Spinal cord (tissue), 10 donors: Measurements from ENCODE around the gene APOA4. TPM values are rescaled to one million over a fixed set of nuclear protein-coding genes. Genes with fewer than 3 reads are reported as not detected.

ENCODE experiments used
- DNase-seq, 6 donors: peaks; one replicate each; pipeline versions ENCODE4 v3.0.0 to v3.0.0-alpha.2; 2013 to 2015; ENCODE audit warnings: low spot score in 6 of 6, low read depth in 4 of 6
- H3K27ac ChIP-seq: one replicate; pipeline ENCODE4 v1.5.1; 2013; ENCODE audit warnings: low read depth, low read length, control low read depth
- H3K27me3 ChIP-seq: one replicate; pipeline ENCODE4 v1.6.1; 2013; ENCODE audit warnings: low read length; ENCODE audit not compliant: control insufficient read depth, insufficient read depth
- H3K36me3 ChIP-seq: one replicate; pipeline ENCODE4 v1.6.1; 2013; ENCODE audit warnings: low read length; ENCODE audit not compliant: control insufficient read depth, insufficient read depth
- H3K4me1 ChIP-seq: one replicate; pipeline ENCODE4 v1.6.1; 2013; ENCODE audit warnings: low read length; ENCODE audit not compliant: control insufficient read depth, insufficient read depth
- H3K4me3 ChIP-seq: one replicate; pipeline ENCODE4 v1.5.1; 2013; ENCODE audit warnings: low read depth, low read length, control low read depth
- H3K9me3 ChIP-seq: one replicate; pipeline ENCODE4 v1.6.1; 2013; ENCODE audit warnings: low read length; ENCODE audit not compliant: control insufficient read depth, insufficient read depth
- WGBS: methylation state at CpG from one replicate; pipeline ENCODE4 v1.1.5; 2013; ENCODE audit warnings: missing lambda C conversion rate; ENCODE audit not compliant: insufficient coverage; 5-methylcytosine and 5-hydroxymethylcytosine counted together
- polyA plus RNA-seq, 2 donors: library from polyadenylated mRNA; unstranded; fragments of 120-200 nt; gene quantifications; one replicate each; pipeline ENCODE4 v1.2.1, GENCODE V29; 2013; ENCODE audit not compliant: insufficient read length in 2 of 2
- total RNA-seq, 2 donors: library from RNA; depleted of rRNA in 1 of 2; stranded (reverse); fragments of 120-200 nt in 1 of 2; fragments of >200 nt in 1 of 2; gene quantifications; one replicate each; pipeline versions ENCODE4 v1.2.3 to v1.2.4, GENCODE V29; 2013 to 2014
- donor health status: healthy.

Gene APOA4
- total and polyA plus RNA-seq, 4 donors, result not detected

GRCh38 chr11:116793772-116794097, 29.4 kb downstream of the APOA4 start:
- Histone ChIP-seq H3K4me3 (no peak overlapping the region), H3K27me3 (no peaks in the 10 kb centered on the region), H3K9me3 (no peaks in the 10 kb centered on the region), H3K27ac (no peak overlapping the region), H3K4me1 (peaks cover 13% of the 10 kb centered on the region), H3K36me3 (no peaks in the 10 kb centered on the region)
- WGBS, result 100% methylated on average over 1 of the region's 1 CpG
- DNase-seq, result peak in 2 of 6 donors; percentile 32 to 72

- WGBS, result 82% methylated on average over 5 of the region's 8 CpGs
- DNase-seq, result no peak
- Histone ChIP-seq H3K9me3 (no peaks in the 10 kb centered on the region), H3K4me3 (no peak overlapping the region), H3K36me3 (no peaks in the 10 kb centered on the region), H3K4me1 (peaks cover 19% of the 10 kb centered on the region), H3K27me3 (no peaks in the 10 kb centered on the region), H3K27ac (no peak overlapping the region)
Observed at GRCh38 chr11:116792869-116793771, 30.0 kb downstream of the APOA4 start.

GRCh38 chr11:116792144-116792868, 30.8 kb downstream of the APOA4 start:
- Histone ChIP-seq H3K27ac (no peak overlapping the region), H3K9me3 (no peaks in the 10 kb centered on the region), H3K27me3 (no peaks in the 10 kb centered on the region), H3K36me3 (no peaks in the 10 kb centered on the region), H3K4me3 (no peak overlapping the region), H3K4me1 (peaks cover 22% of the 10 kb centered on the region)
- DNase-seq, result no peak
- WGBS, result 53% methylated on average over 7 of the region's 8 CpGs

- no peak for DNase-seq
- no peaks in the 10 kb centered on the region for H3K27me3 ChIP-seq
- no peak within 1 kb of the TSS for H3K27ac ChIP-seq
- no peaks in the 10 kb centered on the region for H3K36me3 ChIP-seq
- 89% methylated on average over 7 of the region's 7 CpGs for WGBS
- H3K9me3 ChIP-seq, result no peaks in the 10 kb centered on the region
- H3K4me1 ChIP-seq, result peaks cover 27% of the 10 kb centered on the region
- H3K4me3 ChIP-seq, result no peak within 1 kb of the TSS
Observed at GRCh38 chr11:116791813-116792143, 31.3 kb downstream of the APOA4 start, which contains the start of gene APOA5. Gene APOA5 (minus strand): TSS chr11:116791879. CDS start chr11:116791860, 19 bp downstream.

GRCh38 chr11:116791002-116791812, 31.9 kb downstream of the APOA4 start:
- Histone ChIP-seq H3K36me3 (no peaks in the 10 kb centered on the region), H3K4me1 (peaks cover 28% of the 10 kb centered on the region), H3K27ac (no peak overlapping the region), H3K27me3 (no peaks in the 10 kb centered on the region), H3K4me3 (no peak overlapping the region), H3K9me3 (no peaks in the 10 kb centered on the region)
- peak in 4 of 6 donors; percentile 31 to 84 (median 61) for DNase-seq
- 24% methylated on average over 30 of the region's 31 CpGs for WGBS

- 80% methylated on average over 53 of the region's 53 CpGs for WGBS
- H3K36me3 ChIP-seq, result peaks cover 4% of the 10 kb centered on the region
- no peaks in the 10 kb centered on the region for H3K27me3 ChIP-seq
- no peaks in the 10 kb centered on the region for H3K9me3 ChIP-seq
- H3K4me3 ChIP-seq, result no peak overlapping the region
- H3K27ac ChIP-seq, result no peak overlapping the region
- peaks cover 28% of the 10 kb centered on the region for H3K4me1 ChIP-seq
- no peak for DNase-seq
Observed at GRCh38 chr11:116790167-116791001, 32.7 kb downstream of the APOA4 start.

GRCh38 chr11:116788975-116789374, 34.1 kb downstream of the APOA4 start:
- WGBS, result 90% methylated on average over 3 of the region's 4 CpGs
- no peak overlapping the region for H3K4me3 ChIP-seq
- H3K9me3 ChIP-seq, result no peaks in the 10 kb centered on the region
- peaks cover 28% of the 10 kb centered on the region for H3K4me1 ChIP-seq
- H3K27me3 ChIP-seq, result no peaks in the 10 kb centered on the region
- DNase-seq, result no peak
- H3K27ac ChIP-seq, result no peak overlapping the region
- peaks cover 17% of the 10 kb centered on the region for H3K36me3 ChIP-seq

GRCh38 chr11:116788534-116788933, 34.6 kb downstream of the APOA4 start:
- WGBS, result no CpG with 5 or more reads among the region's 4 CpGs
- no peaks in the 10 kb centered on the region for H3K27me3 ChIP-seq
- H3K27ac ChIP-seq, result no peak overlapping the region
- DNase-seq, result no peak
- peaks cover 20% of the 10 kb centered on the region for H3K36me3 ChIP-seq
- peak overlapping the region; percentile 86 for H3K4me3 ChIP-seq
- H3K4me1 ChIP-seq, result peaks cover 28% of the 10 kb centered on the region
- H3K9me3 ChIP-seq, result no peaks in the 10 kb centered on the region
